Left ventricle myocardium inferior (tissue), 1 donor: ENCODE measurements around the gene ATL1. TPM values are rescaled to one million over a fixed set of nuclear protein-coding genes. Genes with fewer than 3 reads are reported as not detected.
"Not testable (repeated sequence)": the region's sequence is repeated elsewhere in the genome, so short reads cannot be mapped to it uniquely, and the experiment has no call there.

Experiments
- DNase-seq: peaks from one replicate; pipeline ENCODE4 v3.0.0-alpha.2; 2020
- H3K27ac ChIP-seq: fragments of 200-600 bp; replicated peaks from 2 replicates; pipeline ENCODE4 v1.8.0; 2021
- H3K27me3 ChIP-seq: fragments of 200-600 bp; 2 replicates; pipeline ENCODE4 v1.8.0; 2021; ENCODE audit warnings: low read depth
- H3K36me3 ChIP-seq: fragments of 200-600 bp; 2 replicates; pipeline ENCODE4 v1.8.0; 2021
- H3K4me1 ChIP-seq: fragments of 200-600 bp; 2 replicates; pipeline ENCODE4 v1.8.0; 2021
- H3K4me3 ChIP-seq: fragments of 200-600 bp; 2 replicates; pipeline ENCODE4 v1.8.0; 2021; ENCODE audit warnings: mild to moderate bottlenecking, moderate library complexity
- H3K9me3 ChIP-seq: fragments of 200-600 bp; replicated peaks from 2 replicates; pipeline ENCODE4 v1.8.0; 2021
- intact Hi-C: fragments of 100-400 bp; cut with micrococcal nuclease; formaldehyde crosslinking; loops from one replicate; pipeline ENCODE4 v1.11.0; 2022
- total RNA-seq: library from RNA; stranded (reverse); fragmentation: NEBNext Ultra II Directional; extraction: Animal tissue kit (Norgen Biotek cat#: 25700); gene quantifications from one replicate; pipeline ENCODE4 v1.2.1, GENCODE V29; 2021
- TF ChIP-seq, protein P1 (sequence below): fragments of 200-600 bp; IDR thresholded peaks from 2 replicates; pipeline ENCODE4 v1.8.0; 2021; ENCODE audit warnings: antibody characterized with exemption, mild to moderate bottlenecking, borderline replicate concordance
- donor health status: DM: no; HTN: yes; CAD: no; lungs with severe emphysema.

Gene ATL1
- total RNA-seq, 1 donor from 2014 or later, result 1.6 TPM

DNA sequence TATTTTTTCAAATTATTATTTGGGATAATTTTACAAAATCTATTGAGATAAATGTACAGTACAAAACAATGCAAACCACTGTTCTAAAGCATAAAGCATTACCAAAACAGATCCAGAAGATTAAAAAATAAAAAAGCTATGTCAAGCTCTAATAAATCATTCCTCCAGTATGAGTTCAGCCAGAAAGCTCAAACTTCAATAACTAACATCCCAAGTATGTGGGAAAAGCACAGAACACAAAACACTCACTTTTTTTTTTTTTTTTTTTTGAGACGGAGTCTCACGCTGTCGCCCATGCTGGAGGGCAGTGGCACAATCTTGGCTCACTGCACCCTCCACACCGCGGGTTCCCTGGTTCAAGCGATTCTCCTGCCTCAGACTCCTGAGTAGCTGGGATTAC is 96.8 kb downstream of the ATL1 start:
- H3K36me3 ChIP-seq, result peaks cover 20% of the 10 kb centered on the region
- H3K9me3 ChIP-seq, result no peaks in the 10 kb centered on the region
- no peaks in the 10 kb centered on the region for H3K27me3 ChIP-seq
- intact Hi-C loops, result no loop called here
- H3K27ac ChIP-seq, result peak overlapping the region; percentile 81
- no peak for DNase-seq
- no peak overlapping the region for H3K4me3 ChIP-seq
- H3K4me1 ChIP-seq, result peaks cover 79% of the 10 kb centered on the region
- TF ChIP-seq, protein P1, sequence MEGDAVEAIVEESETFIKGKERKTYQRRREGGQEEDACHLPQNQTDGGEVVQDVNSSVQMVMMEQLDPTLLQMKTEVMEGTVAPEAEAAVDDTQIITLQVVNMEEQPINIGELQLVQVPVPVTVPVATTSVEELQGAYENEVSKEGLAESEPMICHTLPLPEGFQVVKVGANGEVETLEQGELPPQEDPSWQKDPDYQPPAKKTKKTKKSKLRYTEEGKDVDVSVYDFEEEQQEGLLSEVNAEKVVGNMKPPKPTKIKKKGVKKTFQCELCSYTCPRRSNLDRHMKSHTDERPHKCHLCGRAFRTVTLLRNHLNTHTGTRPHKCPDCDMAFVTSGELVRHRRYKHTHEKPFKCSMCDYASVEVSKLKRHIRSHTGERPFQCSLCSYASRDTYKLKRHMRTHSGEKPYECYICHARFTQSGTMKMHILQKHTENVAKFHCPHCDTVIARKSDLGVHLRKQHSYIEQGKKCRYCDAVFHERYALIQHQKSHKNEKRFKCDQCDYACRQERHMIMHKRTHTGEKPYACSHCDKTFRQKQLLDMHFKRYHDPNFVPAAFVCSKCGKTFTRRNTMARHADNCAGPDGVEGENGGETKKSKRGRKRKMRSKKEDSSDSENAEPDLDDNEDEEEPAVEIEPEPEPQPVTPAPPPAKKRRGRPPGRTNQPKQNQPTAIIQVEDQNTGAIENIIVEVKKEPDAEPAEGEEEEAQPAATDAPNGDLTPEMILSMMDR, result no peak

DNA sequence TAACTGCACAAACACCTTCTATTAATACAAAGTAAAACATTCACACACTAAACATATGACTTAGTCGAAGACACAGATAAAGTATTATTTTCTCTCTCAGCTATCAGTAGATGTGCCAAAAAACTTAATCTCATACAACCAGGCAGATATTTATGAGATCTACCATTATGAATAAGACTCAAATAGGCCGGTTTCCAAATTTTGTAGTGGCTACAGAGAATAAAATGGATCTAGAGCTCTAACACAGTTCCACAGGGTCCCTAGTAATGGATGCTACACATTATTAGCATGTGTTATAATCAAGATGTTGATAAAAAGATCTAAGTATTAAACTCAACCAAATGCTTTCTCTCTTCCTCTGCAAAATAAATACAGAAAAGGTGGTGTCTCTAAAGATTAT is 97.8 kb downstream of the ATL1 start:
- H3K9me3 ChIP-seq, result no peaks in the 10 kb centered on the region
- intact Hi-C loops, result no loop called here
- peaks cover 21% of the 10 kb centered on the region for H3K36me3 ChIP-seq
- TF ChIP-seq, protein P1, result no peak
- no peaks in the 10 kb centered on the region for H3K27me3 ChIP-seq
- H3K27ac ChIP-seq, result peak overlapping the region; percentile 81
- no peak for DNase-seq
- H3K4me1 ChIP-seq, result peaks cover 78% of the 10 kb centered on the region
- H3K4me3 ChIP-seq, result peak overlapping the region; percentile 47

DNA sequence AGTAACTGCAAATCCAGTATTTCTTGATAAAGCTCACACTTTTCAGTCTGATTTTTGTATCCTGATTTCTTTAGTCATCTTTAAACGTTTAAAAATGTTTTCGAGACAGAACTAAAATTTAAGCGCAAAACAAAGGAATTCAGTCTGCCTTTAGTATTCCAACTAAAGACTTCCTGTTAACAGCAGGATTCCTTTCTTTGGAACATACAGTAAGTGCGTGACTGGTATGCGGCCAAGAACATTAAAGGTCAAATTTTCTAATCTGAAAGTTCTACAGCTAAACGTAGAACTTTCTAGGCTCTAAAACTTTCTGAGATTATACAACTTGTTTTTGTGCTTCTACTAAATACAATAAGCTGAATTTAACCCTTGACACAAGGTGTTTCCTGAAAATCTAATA is 98.3 kb downstream of the ATL1 start:
- Histone ChIP-seq H3K4me1 (peaks cover 78% of the 10 kb centered on the region), H3K27ac (peak overlapping the region; percentile 81), H3K4me3 (peak overlapping the region; percentile 47), H3K36me3 (peaks cover 21% of the 10 kb centered on the region), H3K27me3 (no peaks in the 10 kb centered on the region), H3K9me3 (no peaks in the 10 kb centered on the region)
- TF ChIP-seq, protein P1, result no peak
- DNase-seq, result no peak
- intact Hi-C loops, result no loop called here

DNA sequence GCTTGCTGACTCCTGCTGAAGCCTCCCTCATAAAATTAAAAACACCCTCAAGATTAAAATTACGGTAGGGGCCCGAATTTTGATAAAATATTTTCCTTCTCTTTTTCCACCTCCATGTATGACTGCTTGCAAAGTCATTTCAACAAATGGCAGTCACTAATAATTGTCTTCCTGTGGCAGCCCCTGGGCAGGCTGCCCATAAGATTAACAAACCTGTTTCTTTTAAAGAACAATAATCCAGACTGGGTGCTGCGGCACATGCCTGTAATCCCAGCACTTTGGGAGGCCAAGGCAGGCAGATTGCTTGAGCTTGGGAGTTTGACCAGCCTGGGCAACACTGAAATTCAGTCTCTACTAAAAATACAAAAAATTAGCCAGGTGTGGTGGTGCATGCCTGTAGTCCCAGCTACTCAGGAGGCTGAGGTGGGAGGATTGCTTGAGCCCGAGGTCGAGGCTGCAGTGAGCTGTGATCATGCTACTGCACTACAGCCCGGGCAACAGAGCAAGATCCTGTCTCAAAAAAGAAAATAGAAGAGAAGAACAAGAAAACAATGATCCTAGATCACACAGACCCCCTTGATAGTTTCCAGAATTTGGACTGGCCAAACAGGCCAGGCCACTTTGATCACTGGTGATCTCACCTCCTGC is 99.5 kb downstream of the ATL1 start:
- Histone ChIP-seq H3K9me3 (no peaks in the 10 kb centered on the region), H3K4me3 (no peak overlapping the region), H3K4me1 (peaks cover 78% of the 10 kb centered on the region), H3K36me3 (peaks cover 26% of the 10 kb centered on the region), H3K27me3 (no peaks in the 10 kb centered on the region), H3K27ac (peak overlapping the region; percentile 81)
- intact Hi-C loops, result no loop called here
- TF ChIP-seq, protein P1, result no peak
- no peak for DNase-seq

DNA sequence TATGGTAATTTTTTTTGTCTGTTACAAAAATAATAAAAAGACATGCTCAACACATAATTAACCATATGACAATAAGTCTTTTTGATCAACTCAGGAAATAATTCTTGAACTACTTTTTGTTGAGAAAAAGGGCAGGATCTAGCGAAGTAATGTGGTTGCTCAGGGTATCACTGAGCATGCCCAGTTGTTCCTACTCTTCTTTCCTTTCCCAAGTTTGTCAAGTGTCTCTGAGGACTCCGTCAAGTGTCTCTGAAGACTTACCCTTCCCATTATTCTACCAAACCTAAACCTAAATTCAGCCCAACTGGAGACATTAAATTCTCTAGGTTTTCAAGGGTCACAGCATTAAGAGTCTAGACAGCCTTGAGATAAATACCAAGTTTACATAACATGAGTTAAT is 104.6 kb downstream of the ATL1 start:
- peaks cover 28% of the 10 kb centered on the region for H3K36me3 ChIP-seq
- H3K9me3 ChIP-seq, DNase-seq, H3K27me3 ChIP-seq, intact Hi-C loops: not testable (repeated sequence)
- peak overlapping the region; percentile 15 for H3K4me3 ChIP-seq
- H3K4me1 ChIP-seq, result peaks cover 81% of the 10 kb centered on the region
- peak overlapping the region; percentile 28 for H3K27ac ChIP-seq

DNA sequence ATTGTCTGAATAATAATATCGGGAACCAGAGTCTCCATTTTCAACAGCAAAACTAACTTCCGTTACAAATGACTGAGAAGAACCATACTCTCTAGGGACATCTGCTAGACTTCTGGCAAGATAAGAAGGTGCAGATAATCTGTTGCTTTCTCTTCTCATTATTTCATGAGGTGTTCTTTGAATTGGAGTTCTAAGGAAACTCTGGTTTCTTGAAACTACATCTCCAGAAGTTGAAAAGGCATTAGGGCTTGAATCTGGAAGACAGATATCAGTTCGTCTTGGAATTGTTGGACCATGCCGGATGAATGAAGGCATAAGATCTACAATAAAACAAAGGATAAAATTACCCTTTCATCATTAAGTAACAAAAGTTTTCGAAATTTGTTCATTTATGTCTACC is 105.4 kb downstream of the ATL1 start:
- DNase-seq, intact Hi-C loops, H3K27me3 ChIP-seq, H3K9me3 ChIP-seq: not testable (repeated sequence)
- H3K4me1 ChIP-seq, result peaks cover 74% of the 10 kb centered on the region
- peak overlapping the region; percentile 93 for H3K4me3 ChIP-seq
- H3K36me3 ChIP-seq, result peaks cover 26% of the 10 kb centered on the region
- peak overlapping the region; percentile 98 for H3K27ac ChIP-seq
